Measurements from ENCODE around the gene GABBR2.

DNA sequence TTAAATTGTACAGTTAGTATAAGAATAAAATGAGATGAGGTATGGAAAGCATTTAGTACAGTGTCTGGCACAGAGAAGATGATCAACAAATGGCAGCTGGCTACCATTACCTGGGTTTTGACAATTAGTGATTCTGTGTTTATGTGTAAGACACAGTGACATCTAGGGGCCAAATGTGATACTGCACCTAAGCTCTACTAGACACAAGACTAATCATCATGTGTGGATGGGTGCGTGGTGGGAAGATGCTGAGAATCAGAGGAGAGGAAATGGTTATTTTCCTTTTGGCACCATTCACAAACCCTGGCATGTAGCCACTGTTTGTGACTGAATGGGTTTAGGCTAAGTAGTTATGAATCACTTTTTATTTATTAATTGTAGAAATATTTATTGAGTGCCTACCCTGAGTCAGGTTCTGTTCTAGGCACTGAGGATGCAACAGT is 343.5 kb downstream of the GABBR2 start:
- TF ChIP-seq, protein P1, sequence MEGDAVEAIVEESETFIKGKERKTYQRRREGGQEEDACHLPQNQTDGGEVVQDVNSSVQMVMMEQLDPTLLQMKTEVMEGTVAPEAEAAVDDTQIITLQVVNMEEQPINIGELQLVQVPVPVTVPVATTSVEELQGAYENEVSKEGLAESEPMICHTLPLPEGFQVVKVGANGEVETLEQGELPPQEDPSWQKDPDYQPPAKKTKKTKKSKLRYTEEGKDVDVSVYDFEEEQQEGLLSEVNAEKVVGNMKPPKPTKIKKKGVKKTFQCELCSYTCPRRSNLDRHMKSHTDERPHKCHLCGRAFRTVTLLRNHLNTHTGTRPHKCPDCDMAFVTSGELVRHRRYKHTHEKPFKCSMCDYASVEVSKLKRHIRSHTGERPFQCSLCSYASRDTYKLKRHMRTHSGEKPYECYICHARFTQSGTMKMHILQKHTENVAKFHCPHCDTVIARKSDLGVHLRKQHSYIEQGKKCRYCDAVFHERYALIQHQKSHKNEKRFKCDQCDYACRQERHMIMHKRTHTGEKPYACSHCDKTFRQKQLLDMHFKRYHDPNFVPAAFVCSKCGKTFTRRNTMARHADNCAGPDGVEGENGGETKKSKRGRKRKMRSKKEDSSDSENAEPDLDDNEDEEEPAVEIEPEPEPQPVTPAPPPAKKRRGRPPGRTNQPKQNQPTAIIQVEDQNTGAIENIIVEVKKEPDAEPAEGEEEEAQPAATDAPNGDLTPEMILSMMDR (IDR thresholded peaks at IDR 0.05), result peak; percentile 60
- TF ChIP-seq ELF1 (IDR thresholded peaks at IDR 0.05) (no peak), POLR2AphosphoS5 (IDR thresholded peaks at IDR 0.05; ENCODE audit: low read depth, low read length) (no peak), EP300 (IDR thresholded peaks at IDR 0.05; ENCODE audit: borderline replicate concordance in 1 of 2, low read depth in 1 of 2, low read length in 1 of 2) (no peak), MEF2A (IDR thresholded peaks at IDR 0.05; ENCODE audit: borderline replicate concordance, low read depth) (no peak), GABPA (IDR thresholded peaks at IDR 0.05; ENCODE audit: low read depth) (no peak), TAF1 (IDR thresholded peaks at IDR 0.05; ENCODE audit: borderline replicate concordance, low read depth, low read length) (no peak), SIN3A (IDR thresholded peaks at IDR 0.05; ENCODE audit: borderline replicate concordance, low read depth, low read length) (no peak), TEAD4 (IDR thresholded peaks at IDR 0.05; ENCODE audit: borderline replicate concordance, insufficient read depth) (no peak)
- TF ChIP-seq, protein P2, sequence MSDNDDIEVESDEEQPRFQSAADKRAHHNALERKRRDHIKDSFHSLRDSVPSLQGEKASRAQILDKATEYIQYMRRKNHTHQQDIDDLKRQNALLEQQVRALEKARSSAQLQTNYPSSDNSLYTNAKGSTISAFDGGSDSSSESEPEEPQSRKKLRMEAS (IDR thresholded peaks at IDR 0.05; ENCODE audit: low read depth), result no peak
